Measurements from ENCODE around the gene ATOH8. TPM values are rescaled to one million over a fixed set of nuclear protein-coding genes. Genes with fewer than 3 reads are reported as not detected.

Gene ATOH8
- total and polyA plus RNA-seq, 4 donors: 38.6 to 63.3 (median 50.5) TPM

DNA sequence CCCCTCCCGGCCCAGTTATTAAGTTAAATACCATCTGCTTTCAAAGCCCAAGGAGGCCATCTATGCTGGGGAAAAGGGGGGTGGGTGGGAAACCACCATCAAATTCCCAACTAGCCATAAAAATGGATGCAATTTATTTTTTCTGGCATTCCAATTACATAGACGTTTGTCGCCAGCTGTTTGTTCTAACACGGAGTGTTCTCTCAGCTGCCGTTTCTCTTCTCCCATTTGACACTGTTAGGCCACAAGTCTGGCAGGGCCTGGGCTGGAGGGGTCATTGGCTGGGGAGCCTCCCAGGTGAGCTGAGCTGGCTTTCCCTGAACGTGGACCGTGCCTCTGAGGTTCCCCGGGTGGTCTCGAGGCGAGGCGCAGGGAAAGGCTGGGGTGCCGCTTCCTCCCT, 16.6 kb downstream of the ATOH8 start:
- WGBS, 2 donors: 88 to 91% methylated on average over 12 of the region's 12 CpGs
- TF ChIP-seq, protein P1, sequence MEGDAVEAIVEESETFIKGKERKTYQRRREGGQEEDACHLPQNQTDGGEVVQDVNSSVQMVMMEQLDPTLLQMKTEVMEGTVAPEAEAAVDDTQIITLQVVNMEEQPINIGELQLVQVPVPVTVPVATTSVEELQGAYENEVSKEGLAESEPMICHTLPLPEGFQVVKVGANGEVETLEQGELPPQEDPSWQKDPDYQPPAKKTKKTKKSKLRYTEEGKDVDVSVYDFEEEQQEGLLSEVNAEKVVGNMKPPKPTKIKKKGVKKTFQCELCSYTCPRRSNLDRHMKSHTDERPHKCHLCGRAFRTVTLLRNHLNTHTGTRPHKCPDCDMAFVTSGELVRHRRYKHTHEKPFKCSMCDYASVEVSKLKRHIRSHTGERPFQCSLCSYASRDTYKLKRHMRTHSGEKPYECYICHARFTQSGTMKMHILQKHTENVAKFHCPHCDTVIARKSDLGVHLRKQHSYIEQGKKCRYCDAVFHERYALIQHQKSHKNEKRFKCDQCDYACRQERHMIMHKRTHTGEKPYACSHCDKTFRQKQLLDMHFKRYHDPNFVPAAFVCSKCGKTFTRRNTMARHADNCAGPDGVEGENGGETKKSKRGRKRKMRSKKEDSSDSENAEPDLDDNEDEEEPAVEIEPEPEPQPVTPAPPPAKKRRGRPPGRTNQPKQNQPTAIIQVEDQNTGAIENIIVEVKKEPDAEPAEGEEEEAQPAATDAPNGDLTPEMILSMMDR (IDR thresholded peaks at IDR 0.05; ENCODE audit: control extremely low read depth, extremely low read depth): no peak
- Histone ChIP-seq H3K27me3 (ENCODE audit: control insufficient read depth in 3 of 3, insufficient read depth in 3 of 3, low read length in 2 of 3) (no peaks in the 10 kb centered on the region), H3K9ac (ENCODE audit: insufficient read depth in 1 of 2, low read length in 2 of 2) (no peak overlapping the region), H3K36me3 (ENCODE audit: control insufficient read depth in 4 of 4, insufficient read depth in 4 of 4, low read length in 4 of 4) (peaks cover 0 to 22% (median 12%) of the 10 kb centered on the region in 4 donors), H3K27ac (ENCODE audit: low read depth in 1 of 2, low read length in 1 of 2) (peak overlapping the region in 1 of 2 donors; percentile 59), H3K4me3 (no peak overlapping the region), H3K9me3 (ENCODE audit: control insufficient read depth in 4 of 4, insufficient read depth in 3 of 4, low read length in 3 of 4) (peaks cover 0 to 1% (median 0%) of the 10 kb centered on the region in 4 donors), H3K4me1 (ENCODE audit: control insufficient read depth in 5 of 5, insufficient read depth in 5 of 5, low read length in 5 of 5) (peaks cover 24 to 86% (median 49%) of the 10 kb centered on the region in 5 donors)
- ATAC-seq (ENCODE audit: insufficient read depth, low FRiP score) (no peak), DNase-seq (no peak)

DNA sequence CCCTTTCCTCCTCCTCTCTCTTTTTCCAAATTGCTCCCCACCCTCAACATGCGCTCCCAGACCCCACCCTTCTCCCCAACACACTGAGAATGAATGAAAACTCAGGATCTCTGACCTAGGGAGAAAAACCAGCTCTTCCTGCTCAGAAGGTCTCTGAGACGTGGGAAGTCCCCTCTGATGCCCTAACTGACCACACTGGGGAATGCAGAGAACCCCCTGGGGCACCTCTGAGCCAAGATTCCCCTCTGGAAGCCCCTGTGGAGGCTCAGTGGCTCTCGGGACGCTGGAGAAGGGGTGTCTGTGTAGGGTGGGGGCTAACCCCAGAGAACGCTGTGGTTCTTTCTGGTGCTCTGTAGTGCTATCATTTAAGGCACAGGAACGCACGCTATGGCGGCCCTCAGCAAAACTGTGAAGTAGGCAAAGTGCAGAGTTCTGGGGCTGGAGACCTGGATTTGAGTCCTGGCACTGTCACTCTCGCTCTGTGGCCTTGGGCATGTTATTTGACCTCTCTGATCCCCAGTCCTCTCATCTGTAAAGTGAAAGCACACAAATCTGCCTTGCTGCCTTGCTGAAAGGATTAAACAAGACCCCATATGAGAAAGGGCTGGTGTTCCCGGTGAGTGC, 17.1 kb downstream of the ATOH8 start:
- H3K4me1 ChIP-seq (ENCODE audit: control insufficient read depth in 5 of 5, insufficient read depth in 5 of 5, low read length in 5 of 5): peaks cover 24 to 81% (median 49%) of the 10 kb centered on the region in 5 donors

DNA sequence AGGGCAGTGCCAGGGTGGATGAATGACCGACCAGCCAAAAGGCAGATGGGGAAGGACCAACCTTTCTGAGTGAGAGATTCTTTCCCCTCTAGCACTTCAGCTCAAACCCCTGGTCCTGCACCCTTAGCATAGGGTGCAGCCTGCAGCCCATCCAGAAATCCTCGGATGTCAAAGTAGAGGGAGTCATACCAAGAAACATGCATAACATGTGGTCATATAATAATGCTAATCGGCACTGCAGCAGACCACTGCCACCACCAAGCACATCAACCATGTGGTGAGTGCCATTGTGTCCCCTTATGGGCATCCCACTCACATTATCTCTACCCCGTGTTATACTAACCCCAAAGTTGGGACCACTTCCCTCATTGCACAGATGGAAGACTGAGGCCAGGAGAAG, 17.7 kb downstream of the ATOH8 start:
- Histone ChIP-seq H3K27ac (ENCODE audit: low read depth in 1 of 2, low read length in 1 of 2) (peak overlapping the region; percentile 82 to 87), H3K4me3 (no peak overlapping the region), H3K27me3 (ENCODE audit: control insufficient read depth in 3 of 3, insufficient read depth in 3 of 3, low read length in 2 of 3) (no peaks in the 10 kb centered on the region), H3K4me1 (ENCODE audit: control insufficient read depth in 5 of 5, insufficient read depth in 5 of 5, low read length in 5 of 5) (peaks cover 24 to 79% (median 49%) of the 10 kb centered on the region in 5 donors), H3K9me3 (ENCODE audit: control insufficient read depth in 4 of 4, insufficient read depth in 3 of 4, low read length in 3 of 4) (peaks cover 0 to 1% (median 0%) of the 10 kb centered on the region in 4 donors), H3K9ac (ENCODE audit: insufficient read depth in 1 of 2, low read length in 2 of 2) (no peak overlapping the region), H3K36me3 (ENCODE audit: control insufficient read depth in 4 of 4, insufficient read depth in 4 of 4, low read length in 4 of 4) (peaks cover 0 to 20% (median 17%) of the 10 kb centered on the region in 4 donors)
- no peak for DNase-seq
- WGBS, 2 donors: 68 to 76% methylated on average over 4 of the region's 4 CpGs
- TF ChIP-seq, protein P1 (IDR thresholded peaks at IDR 0.05; ENCODE audit: control extremely low read depth, extremely low read depth): no peak
- no peak for ATAC-seq (ENCODE audit: insufficient read depth, low FRiP score)

More for the DNA sequence above, 17.1 kb downstream of the ATOH8 start:
- TF ChIP-seq, protein P1 (IDR thresholded peaks at IDR 0.05; ENCODE audit: control extremely low read depth, extremely low read depth): no peak
- Histone ChIP-seq H3K27ac (ENCODE audit: low read depth in 1 of 2, low read length in 1 of 2) (peak overlapping the region in 1 of 2 donors; percentile 82), H3K27me3 (ENCODE audit: control insufficient read depth in 3 of 3, insufficient read depth in 3 of 3, low read length in 2 of 3) (no peaks in the 10 kb centered on the region), H3K36me3 (ENCODE audit: control insufficient read depth in 4 of 4, insufficient read depth in 4 of 4, low read length in 4 of 4) (peaks cover 0 to 19% (median 15%) of the 10 kb centered on the region in 4 donors), H3K9me3 (ENCODE audit: control insufficient read depth in 4 of 4, insufficient read depth in 3 of 4, low read length in 3 of 4) (peaks cover 0 to 1% (median 0%) of the 10 kb centered on the region in 4 donors), H3K9ac (ENCODE audit: insufficient read depth in 1 of 2, low read length in 2 of 2) (no peak overlapping the region), H3K4me3 (no peak overlapping the region)
- DNase-seq (no peak), ATAC-seq (ENCODE audit: insufficient read depth, low FRiP score) (no peak)
- WGBS, 2 donors: 85 to 92% methylated on average over 10 of the region's 10 CpGs

Measured in lung (tissue), 12 donors.